Naive B cell (primary cell): ENCODE results near the gene POLG2. TPM values are rescaled to one million over a fixed set of nuclear protein-coding genes. Genes with fewer than 3 reads are reported as not detected.

Experiments used
- ATAC-seq, 2 donors: fragments of 150-1000 bp; cut with Tn5 transposase; 2 replicates each; pipeline ENCODE4 v1.10.0; 2021; ENCODE audit warnings: low read depth in 2 of 2, mild to moderate bottlenecking in 2 of 2, moderate library complexity in 2 of 2
- DNase-seq: peaks from one replicate; pipeline ENCODE4 v3.0.0; 2022
- H3K27ac Mint-ChIP-seq, 6 donors: one replicate each; pipeline ENCODE4 v1.8.0; 2020 to 2022; ENCODE audit warnings: mild to moderate bottlenecking in 6 of 6, mixed read lengths in 6 of 6, moderate library complexity in 5 of 6, inconsistent platforms in 2 of 6
- H3K27me3 Mint-ChIP-seq, 3 donors: one replicate each; pipeline ENCODE4 v1.8.0; 2021 to 2022; ENCODE audit warnings: mixed read lengths in 3 of 3, mild to moderate bottlenecking in 1 of 3
- H3K36me3 Mint-ChIP-seq, 2 donors: one replicate each; pipeline ENCODE4 v1.8.0; 2020 to 2022; ENCODE audit warnings: mixed read lengths in 2 of 2, inconsistent platforms in 1 of 2, mild to moderate bottlenecking in 1 of 2
- H3K4me1 Mint-ChIP-seq, 3 donors: one replicate each; pipeline ENCODE4 v1.8.0; 2020 to 2022; ENCODE audit warnings: mixed read lengths in 3 of 3, inconsistent platforms in 1 of 3, mild to moderate bottlenecking in 1 of 3, moderate library complexity in 1 of 3
- H3K4me3 Mint-ChIP-seq, 8 donors: one replicate each; pipeline ENCODE4 v1.8.0; 2020 to 2022; ENCODE audit warnings: mild to moderate bottlenecking in 8 of 8, mixed read lengths in 8 of 8, moderate library complexity in 8 of 8, inconsistent platforms in 2 of 8
- H3K9me3 Mint-ChIP-seq, 7 donors: one replicate each; pipeline ENCODE4 v1.8.0; 2020 to 2022; ENCODE audit warnings: mixed read lengths in 7 of 7, mild to moderate bottlenecking in 5 of 7, inconsistent platforms in 2 of 7, moderate library complexity in 1 of 7
- polyA plus RNA-seq, 6 donors: library from polyadenylated mRNA; unstranded; fragments of 300-500 nt; fragmentation: Illumina TruSeq; gene quantifications; one replicate each; pipeline ENCODE4 v1.2.3, GENCODE V29; 2021; ENCODE audit warnings: low read depth in 6 of 6

Gene POLG2
- polyA plus RNA-seq, 6 donors from 2014 or later: 8.5 to 14.1 (median 9.9) TPM

DNA sequence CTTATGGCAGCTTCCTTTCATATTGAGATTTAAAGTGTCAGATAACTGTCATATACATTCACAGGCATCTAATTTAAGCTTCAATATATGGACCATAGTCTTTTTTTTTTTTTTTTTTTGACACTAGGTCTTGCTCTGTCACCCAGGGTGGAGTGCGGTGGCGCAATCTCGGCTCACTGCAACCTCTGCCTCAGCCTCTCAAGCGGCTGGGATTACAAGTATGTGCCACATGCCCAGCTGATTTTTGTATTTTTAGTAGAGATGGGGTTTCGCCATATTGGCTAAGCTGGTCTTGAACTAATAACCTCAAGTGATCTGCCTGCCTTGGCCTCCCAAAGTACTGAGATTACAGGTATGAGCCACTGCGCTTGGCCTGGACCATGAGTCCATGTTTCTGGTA, 23.5 kb upstream of the POLG2 start:
- Mint-ChIP-seq H3K36me3 (peaks cover 3 to 13% of the 10 kb centered on the region in 2 donors), H3K9me3 (no peaks in the 10 kb centered on the region), H3K27me3 (no peaks in the 10 kb centered on the region), H3K4me1 (peaks cover 8 to 13% (median 9%) of the 10 kb centered on the region in 3 donors), H3K4me3 (no peak overlapping the region), H3K27ac (no peak overlapping the region)
- ATAC-seq (no peak), DNase-seq (no peak)

DNA sequence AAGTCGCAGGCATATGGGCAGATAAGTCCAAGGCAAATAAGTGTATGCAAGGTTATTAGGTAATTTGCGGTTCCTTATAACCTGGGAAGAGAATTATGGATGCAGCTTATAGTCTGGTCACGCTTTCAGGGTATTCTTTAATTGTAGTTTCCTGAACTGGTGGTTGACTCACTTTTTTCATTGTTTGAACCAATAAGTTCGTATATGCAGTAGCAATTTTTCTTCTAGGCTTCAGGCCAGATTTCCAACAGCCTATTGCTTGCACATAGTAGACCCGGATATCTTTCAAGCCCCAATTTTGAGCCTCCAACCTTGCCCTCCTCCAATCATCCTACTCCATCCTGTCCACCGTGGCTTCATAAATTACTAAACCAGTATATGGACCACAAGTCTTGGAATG, 22.7 kb upstream of the POLG2 start:
- DNase-seq (no peak), ATAC-seq (no peak)
- Mint-ChIP-seq H3K27ac (peak overlapping the region in 1 of 6 donors; percentile 57), H3K36me3 (peaks cover 3 to 13% of the 10 kb centered on the region in 2 donors), H3K4me3 (no peak overlapping the region), H3K9me3 (no peaks in the 10 kb centered on the region), H3K4me1 (peaks cover 11 to 18% (median 14%) of the 10 kb centered on the region in 3 donors), H3K27me3 (no peaks in the 10 kb centered on the region)

DNA sequence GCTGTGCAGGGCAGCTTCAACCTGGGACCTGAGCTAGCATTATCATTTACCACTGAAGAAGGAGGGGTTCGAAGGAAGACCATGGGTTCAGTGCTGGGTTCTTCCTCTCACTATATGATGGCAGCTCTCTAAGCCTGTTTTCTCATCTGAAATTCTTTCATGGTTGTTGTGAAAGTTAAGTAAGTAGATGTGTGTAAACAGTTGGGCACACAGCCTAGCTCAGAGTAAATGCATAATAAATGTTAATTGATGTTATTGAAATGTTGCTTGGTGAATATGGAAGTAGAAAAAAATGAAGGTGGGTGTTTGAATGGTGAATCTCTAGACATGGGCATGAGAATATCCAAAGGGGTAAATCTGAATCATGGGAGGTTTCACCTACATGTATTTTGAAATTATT, 19.0 kb upstream of the POLG2 start:
- no peak overlapping the region for H3K4me3 Mint-ChIP-seq
- DNase-seq (no peak), ATAC-seq (no peak)
- H3K27me3 Mint-ChIP-seq: no peaks in the 10 kb centered on the region
- H3K9me3 Mint-ChIP-seq: no peaks in the 10 kb centered on the region
- peaks cover 0 to 7% of the 10 kb centered on the region in 2 donors for H3K36me3 Mint-ChIP-seq
- H3K4me1 Mint-ChIP-seq: peaks cover 11 to 20% (median 15%) of the 10 kb centered on the region in 3 donors
- H3K27ac Mint-ChIP-seq: peak overlapping the region in 2 of 6 donors; percentile 7 to 40

DNA sequence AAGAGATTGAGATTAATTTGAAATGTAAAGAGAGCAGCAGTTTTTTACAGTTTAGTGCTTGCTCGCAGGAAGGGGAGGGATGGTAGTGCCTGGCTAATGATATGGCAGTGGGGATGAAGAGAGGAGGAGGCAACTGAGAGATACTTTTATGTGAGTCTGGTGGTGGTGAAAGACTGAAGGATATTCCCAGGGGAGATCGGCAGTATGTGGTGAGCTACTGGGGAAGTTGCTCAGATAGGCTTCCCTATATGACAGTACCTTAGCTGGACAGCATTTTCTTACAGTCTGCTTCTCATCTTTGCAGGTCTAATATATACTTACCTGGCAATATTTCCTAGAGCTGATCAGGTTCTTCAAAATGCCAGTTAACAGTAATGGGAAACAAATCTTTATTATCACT, 18.6 kb upstream of the POLG2 start:
- H3K4me3 Mint-ChIP-seq: no peak overlapping the region
- peaks cover 11 to 20% (median 15%) of the 10 kb centered on the region in 3 donors for H3K4me1 Mint-ChIP-seq
- H3K9me3 Mint-ChIP-seq: no peaks in the 10 kb centered on the region
- H3K27ac Mint-ChIP-seq: peak overlapping the region in 4 of 6 donors; percentile 7 to 77 (median 26)
- no peak for DNase-seq
- H3K27me3 Mint-ChIP-seq: no peaks in the 10 kb centered on the region
- peak; percentile 60 to 75 for ATAC-seq
- peaks cover 0 to 7% of the 10 kb centered on the region in 2 donors for H3K36me3 Mint-ChIP-seq

DNA sequence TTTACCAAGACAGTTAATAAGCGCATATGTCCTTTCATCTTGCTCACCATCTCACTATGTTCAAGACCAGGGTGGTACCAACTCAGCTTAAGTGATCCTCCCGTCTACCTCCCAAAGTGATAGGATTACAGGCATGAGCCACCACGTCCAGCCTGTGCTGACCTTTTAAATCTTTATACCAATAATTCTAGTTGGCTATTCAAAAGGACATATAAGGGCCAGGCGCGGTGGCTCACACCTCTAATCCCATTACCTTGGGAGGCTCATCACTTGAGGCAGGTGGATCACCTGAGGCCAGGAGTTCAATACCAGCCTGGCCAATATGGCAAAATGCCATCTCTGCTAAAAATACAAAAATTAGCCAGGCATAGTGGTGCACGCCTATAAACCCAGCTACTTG, 12.3 kb upstream of the POLG2 start:
- Mint-ChIP-seq H3K4me3 (peak overlapping the region in 2 of 8 donors; percentile 23 to 100), H3K27me3 (no peaks in the 10 kb centered on the region), H3K9me3 (peaks cover 0 to 5% (median 0%) of the 10 kb centered on the region in 7 donors), H3K27ac (no peak overlapping the region), H3K36me3 (peaks cover 17 to 19% of the 10 kb centered on the region in 2 donors), H3K4me1 (peaks cover 23 to 27% (median 25%) of the 10 kb centered on the region in 3 donors)
- ATAC-seq (no peak), DNase-seq (no peak)

DNA sequence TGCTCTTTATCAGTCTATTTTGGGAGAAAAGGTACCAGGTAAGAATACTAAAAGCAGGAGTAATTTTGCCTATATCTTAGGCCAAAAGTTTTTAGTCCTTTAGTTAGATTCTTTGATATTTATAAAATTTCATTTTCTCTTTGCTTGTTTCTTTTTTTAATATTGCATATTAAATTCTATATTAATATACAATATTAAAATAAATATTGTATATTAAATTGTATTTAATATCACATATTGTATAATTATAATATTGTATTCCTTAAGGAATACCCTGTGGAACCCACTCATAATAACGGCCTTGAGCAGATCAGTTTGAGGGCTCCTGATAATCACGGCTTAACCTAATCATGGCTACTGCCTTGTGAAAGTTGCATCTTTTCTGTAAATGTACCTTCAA, 11.8 kb upstream of the POLG2 start:
- peak overlapping the region in 4 of 8 donors; percentile 55 to 100 (median 100) for H3K4me3 Mint-ChIP-seq
- peaks cover 0 to 5% (median 0%) of the 10 kb centered on the region in 7 donors for H3K9me3 Mint-ChIP-seq
- peaks cover 24 to 27% (median 26%) of the 10 kb centered on the region in 3 donors for H3K4me1 Mint-ChIP-seq
- DNase-seq: no peak
- H3K36me3 Mint-ChIP-seq: peaks cover 20 to 21% of the 10 kb centered on the region in 2 donors
- ATAC-seq: no peak
- no peak overlapping the region for H3K27ac Mint-ChIP-seq
- no peaks in the 10 kb centered on the region for H3K27me3 Mint-ChIP-seq

DNA sequence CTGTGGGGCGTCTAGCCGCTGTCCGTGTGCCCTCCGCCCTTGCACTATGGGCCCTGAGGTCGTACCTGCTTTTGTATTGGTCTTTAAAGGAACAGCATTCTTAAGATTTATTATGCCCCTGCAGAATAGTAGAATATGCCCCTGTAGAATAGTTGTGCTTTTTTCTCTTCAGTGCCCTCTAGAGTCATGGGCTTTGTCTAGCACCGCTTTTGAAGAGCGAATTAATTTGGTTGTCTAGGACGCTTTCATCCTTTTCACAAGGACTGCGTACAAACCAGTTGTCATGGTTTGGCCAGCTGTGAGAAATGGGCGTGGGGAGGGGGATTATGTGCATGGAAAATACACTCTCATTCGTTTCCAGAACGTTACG, 10.5 kb upstream of the POLG2 start:
- peak overlapping the region; percentile 100 for H3K27ac Mint-ChIP-seq
- peak; percentile 58 for DNase-seq
- H3K36me3 Mint-ChIP-seq: peaks cover 30 to 31% of the 10 kb centered on the region in 2 donors
- H3K9me3 Mint-ChIP-seq: peaks cover 0 to 5% (median 0%) of the 10 kb centered on the region in 7 donors
- H3K4me3 Mint-ChIP-seq: peak overlapping the region; percentile 97 to 100 (median 100)
- peaks cover 31 to 34% (median 33%) of the 10 kb centered on the region in 3 donors for H3K4me1 Mint-ChIP-seq
- no peaks in the 10 kb centered on the region for H3K27me3 Mint-ChIP-seq
- ATAC-seq: peak; percentile 32

DNA sequence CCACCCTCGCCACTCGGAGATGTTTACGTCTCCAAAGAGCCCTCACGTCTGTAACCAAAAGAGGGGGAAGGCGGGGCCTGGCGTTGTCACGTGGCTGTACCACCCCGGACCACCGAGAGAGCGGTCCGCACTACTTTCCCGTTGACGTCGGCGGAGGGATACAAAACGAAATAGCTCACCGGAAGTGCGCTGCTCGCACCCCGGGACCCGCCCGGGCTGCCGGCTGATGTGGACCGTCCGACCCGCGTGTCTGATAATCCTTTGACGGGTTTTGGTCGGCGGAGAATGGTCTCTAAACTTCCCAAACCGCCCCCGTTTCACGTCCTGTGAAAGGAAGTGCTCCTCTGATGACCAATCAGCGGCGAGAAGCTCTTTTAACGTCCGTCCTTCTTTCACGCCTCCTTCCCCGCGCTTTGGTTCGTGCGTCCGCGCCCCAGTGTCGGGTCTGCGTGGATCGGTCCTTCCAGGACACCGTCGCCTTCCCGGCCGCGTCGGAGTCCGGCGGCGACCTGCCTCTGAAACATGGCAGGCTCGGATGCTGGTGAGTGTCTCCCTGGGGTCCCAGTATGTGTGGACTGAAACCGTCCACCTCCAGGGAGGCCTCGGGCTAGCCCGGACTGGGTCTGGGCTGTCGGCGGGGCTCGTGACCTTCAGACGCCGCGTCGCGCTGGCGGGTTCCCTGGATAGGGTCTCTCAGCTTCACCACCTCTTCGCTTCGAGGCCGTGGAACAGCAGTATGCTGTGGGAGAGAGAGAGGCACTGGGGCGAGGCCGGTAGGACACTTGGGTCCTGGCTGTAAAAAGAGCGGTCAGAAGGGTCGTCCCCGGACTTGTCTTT, 9.9 kb upstream of the POLG2 start, which contains the start of gene CEP95:
TSS of gene CEP95 (plus strand) at position 402 of the 837 bp plus-strand sequence. CDS start at position 523, 121 bp downstream.
- Mint-ChIP-seq H3K27me3 (no peaks in the 10 kb centered on the region), H3K27ac (peak within 1 kb of the TSS; percentile 100), H3K9me3 (peaks cover 0 to 5% (median 0%) of the 10 kb centered on the region in 7 donors), H3K4me1 (peaks cover 35 to 39% (median 37%) of the 10 kb centered on the region in 3 donors), H3K4me3 (peak within 1 kb of the TSS; percentile 97 to 100 (median 100)), H3K36me3 (peaks cover 36 to 37% of the 10 kb centered on the region in 2 donors)
- DNase-seq (no peak), ATAC-seq (peak; percentile 60 to 64)

DNA sequence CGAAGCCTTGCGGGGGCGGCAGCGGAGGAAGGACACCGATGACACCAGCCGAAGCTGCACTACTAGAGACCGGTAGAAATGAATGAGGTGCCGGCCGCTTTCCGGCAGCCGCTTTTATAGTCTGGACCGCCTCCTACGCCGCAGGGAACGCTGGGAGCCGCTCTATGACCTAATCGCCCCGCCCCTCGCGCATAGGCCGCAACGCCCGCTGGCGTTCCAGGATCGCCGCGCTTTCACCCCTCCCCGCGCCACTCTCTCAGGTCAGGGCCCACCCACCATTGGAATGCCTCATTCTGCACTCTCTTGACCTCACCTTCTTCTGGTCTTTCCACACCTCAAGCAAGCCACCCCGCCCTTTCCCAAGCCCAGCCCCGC, 9.3 kb upstream of the POLG2 start, which contains the start of gene DDX5:
TSS of gene DDX5 (minus strand) at position 89 of the 375 bp plus-strand sequence. CDS start 170 bp downstream, outside the sequence.
- ATAC-seq: peak; percentile 57 to 60
- Mint-ChIP-seq H3K27me3 (no peaks in the 10 kb centered on the region), H3K4me1 (peaks cover 41 to 46% (median 43%) of the 10 kb centered on the region in 3 donors), H3K27ac (peak within 1 kb of the TSS; percentile 100), H3K36me3 (peaks cover 42 to 43% of the 10 kb centered on the region in 2 donors), H3K9me3 (peaks cover 0 to 5% (median 0%) of the 10 kb centered on the region in 7 donors), H3K4me3 (peak within 1 kb of the TSS; percentile 97 to 100 (median 100))
- peak; percentile 96 for DNase-seq

DNA sequence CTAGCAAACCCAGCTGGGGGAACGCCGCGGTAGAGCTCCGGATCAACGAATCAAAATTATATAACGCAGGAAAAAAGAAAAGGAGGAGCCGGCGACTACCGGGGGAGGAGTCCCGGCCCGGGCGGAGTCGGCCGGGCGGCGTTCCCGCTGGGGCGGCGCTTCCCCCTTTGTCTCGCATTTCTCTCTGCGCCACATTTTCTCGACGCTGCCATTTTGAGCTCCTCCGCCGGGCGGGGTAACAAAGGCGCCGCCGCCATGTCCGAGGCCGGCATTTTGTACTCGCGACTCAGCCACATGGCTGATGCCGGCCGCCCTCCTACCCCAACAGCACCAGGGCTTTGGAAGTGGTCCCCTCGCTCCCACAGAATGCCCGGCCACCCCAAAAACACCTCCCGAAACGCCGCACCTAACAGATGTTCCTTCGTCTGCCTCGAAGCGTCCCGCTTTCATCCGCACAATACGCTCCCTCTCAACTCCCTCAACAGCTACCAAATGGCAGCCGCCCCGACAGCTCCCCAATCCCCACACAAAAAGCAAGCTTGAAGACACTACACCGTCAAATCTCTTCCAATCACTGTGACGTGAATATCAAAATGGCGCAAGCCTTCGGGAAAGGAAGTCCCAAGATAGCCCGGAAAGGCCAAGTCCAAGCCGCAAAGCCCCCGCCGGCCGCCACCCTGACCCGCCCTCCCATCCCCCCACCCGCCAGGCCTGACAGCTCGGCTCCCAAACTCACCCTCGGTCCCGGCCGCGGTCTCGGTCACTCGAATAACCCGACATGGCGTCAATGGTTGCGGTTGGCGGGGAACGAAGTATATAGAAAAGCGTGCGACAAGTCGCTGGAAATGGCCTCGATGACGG, 8.7 kb upstream of the POLG2 start:
- ATAC-seq: peak; percentile 37 to 41
- peak overlapping the region; percentile 100 for H3K27ac Mint-ChIP-seq
- H3K9me3 Mint-ChIP-seq: peaks cover 0 to 5% (median 0%) of the 10 kb centered on the region in 7 donors
- peaks cover 46 to 47% of the 10 kb centered on the region in 2 donors for H3K36me3 Mint-ChIP-seq
- H3K27me3 Mint-ChIP-seq: no peaks in the 10 kb centered on the region
- peak overlapping the region; percentile 97 to 100 (median 100) for H3K4me3 Mint-ChIP-seq
- peaks cover 46 to 52% (median 49%) of the 10 kb centered on the region in 3 donors for H3K4me1 Mint-ChIP-seq
- peak; percentile 86 for DNase-seq

DNA sequence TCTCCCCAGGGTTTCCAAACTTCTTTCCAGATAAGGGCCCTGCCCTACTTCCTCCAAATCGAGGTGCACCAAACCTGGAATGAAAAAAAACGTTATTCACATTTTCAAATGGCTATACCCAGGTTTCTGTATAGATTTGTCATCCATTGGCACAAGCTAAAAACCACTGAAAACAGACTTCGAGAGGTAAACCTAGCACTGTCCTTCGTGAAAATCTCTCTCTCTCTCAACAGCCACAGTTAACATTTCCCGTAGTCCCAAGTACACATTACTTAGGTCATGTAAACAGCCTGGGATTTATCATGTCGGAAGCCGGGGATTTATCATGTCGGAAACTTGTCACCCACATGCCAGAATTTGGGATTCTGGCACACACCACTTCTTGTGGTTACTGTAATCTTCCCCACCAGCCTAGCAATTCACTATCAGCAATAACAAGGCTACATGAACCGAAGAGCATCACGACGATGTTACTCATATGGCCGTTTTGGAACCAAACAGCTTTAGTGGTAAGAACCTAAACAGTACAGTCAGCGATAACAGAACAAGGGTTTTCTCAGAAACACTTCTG, 8.0 kb upstream of the POLG2 start:
- Mint-ChIP-seq H3K27ac (peak overlapping the region; percentile 80 to 100 (median 100)), H3K9me3 (peaks cover 0 to 5% (median 0%) of the 10 kb centered on the region in 7 donors), H3K4me1 (peaks cover 46 to 55% (median 54%) of the 10 kb centered on the region in 3 donors), H3K4me3 (peak overlapping the region; percentile 97 to 100 (median 100)), H3K36me3 (peaks cover 53 to 54% of the 10 kb centered on the region in 2 donors), H3K27me3 (no peaks in the 10 kb centered on the region)
- no peak for ATAC-seq
- DNase-seq: peak; percentile 11

DNA sequence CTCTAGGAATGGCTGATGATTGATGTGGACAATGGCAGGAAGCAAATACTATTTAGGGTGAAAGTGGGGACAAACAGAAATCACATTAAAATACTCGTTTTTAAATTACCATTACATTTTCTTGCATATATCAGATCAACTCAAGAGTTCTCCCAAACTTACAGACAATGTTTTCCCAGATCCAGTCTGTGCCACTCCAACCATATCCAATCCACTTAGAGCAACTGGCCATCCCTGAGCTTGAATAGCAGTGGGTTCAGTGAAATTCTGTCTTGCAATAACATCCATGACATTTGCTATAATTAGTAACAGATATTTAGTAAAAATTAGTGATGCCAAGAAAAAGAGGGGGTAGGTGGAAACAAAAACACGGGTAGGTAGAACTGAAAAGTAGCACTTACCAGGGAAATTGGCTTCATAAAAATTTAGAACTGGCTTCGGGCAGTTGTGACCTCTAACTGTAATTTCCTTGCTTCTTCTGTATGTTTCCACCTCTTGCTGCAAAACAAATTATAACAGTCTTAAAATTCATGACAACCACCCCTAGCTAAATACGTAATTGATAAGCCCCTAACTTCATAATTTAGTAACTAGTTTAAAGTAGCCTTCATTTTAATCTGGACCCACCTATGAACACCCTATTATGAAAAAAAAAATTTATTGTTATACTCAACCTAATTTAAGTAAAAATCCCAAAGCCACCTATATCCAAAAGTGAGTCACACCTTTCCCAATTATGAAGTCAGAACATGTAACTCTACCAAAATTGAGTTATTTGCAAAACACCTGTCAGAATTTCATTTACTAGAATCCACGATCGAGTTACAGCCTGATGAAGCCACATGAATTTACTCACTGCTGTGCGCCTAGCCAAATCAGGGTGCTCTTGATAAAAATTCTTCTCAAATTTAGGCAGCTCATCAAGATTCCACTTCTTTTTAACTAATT, 7.2 kb upstream of the POLG2 start:
- H3K27ac Mint-ChIP-seq: peak overlapping the region; percentile 80 to 100 (median 100)
- ATAC-seq (no peak), DNase-seq (peak; percentile 7)
- peak overlapping the region; percentile 97 to 100 (median 100) for H3K4me3 Mint-ChIP-seq
- H3K9me3 Mint-ChIP-seq: peaks cover 0 to 5% (median 0%) of the 10 kb centered on the region in 7 donors
- peaks cover 53 to 55% of the 10 kb centered on the region in 2 donors for H3K36me3 Mint-ChIP-seq
- no peaks in the 10 kb centered on the region for H3K27me3 Mint-ChIP-seq
- peaks cover 47 to 60% (median 51%) of the 10 kb centered on the region in 3 donors for H3K4me1 Mint-ChIP-seq
